GM19438 (cell line): Measurements from ENCODE around the gene SLC8A3.

ENCODE experiments used
- ATAC-seq: cut with Tn5 transposase; IDR thresholded peaks from one replicate; pipeline ENCODE4 v1.9.1; 2021; ENCODE audit warnings: low read depth; ENCODE audit not compliant: unreplicated experiment

Gene SLC8A3

GRCh38 chr14:70130482-70130881 is 58.3 kb downstream of the SLC8A3 start:
- no peak for ATAC-seq

GRCh38 chr14:70127186-70127585 is 61.6 kb downstream of the SLC8A3 start:
- no peak for ATAC-seq

DNA sequence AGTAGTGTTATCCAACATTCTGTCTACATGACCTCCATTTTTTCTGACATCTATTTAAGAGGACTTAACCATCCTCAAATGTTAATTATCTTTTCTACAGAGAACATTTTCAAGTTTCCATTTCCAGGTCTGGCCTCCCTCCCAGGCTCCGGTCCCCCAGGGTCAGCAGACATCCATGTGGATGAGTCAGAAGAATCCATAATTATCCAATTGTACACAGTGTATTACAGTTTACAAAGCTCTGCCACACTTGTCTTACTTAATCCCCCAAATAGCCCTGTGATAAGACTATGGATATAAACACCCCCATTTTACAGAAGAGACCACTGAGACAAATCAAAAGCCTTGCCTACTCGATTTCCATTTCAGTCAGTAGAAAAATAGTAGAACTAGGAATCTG is 65.0 kb downstream of the SLC8A3 start:
- no peak for ATAC-seq

GRCh38 chr14:70121521-70121920 is 67.2 kb downstream of the SLC8A3 start:
- no peak for ATAC-seq

DNA sequence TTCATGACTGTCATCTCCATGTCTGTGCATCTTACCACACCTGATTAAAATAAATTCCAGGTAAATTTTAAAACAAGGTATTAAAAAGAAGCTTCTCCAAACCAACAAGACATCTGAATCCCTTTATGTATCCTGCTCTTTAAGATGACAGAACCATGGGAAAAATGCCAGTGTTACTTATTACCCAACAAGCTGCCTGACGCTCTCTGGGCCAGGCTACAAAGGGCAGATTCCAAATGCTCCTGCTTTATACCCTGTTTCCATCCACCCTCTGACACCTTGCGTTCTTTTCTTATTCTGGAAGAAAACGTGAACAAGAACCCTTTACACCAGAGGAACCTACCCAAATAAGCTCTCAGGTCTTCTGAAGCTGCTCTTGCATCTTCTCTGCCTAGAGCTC is 70.7 kb downstream of the SLC8A3 start:
- no peak for ATAC-seq

GRCh38 chr14:70116278-70116677 is 72.5 kb downstream of the SLC8A3 start:
- no peak for ATAC-seq

- no peak for ATAC-seq
Measured at GRCh38 chr14:70114621-70115156, 74.1 kb downstream of the SLC8A3 start.

DNA sequence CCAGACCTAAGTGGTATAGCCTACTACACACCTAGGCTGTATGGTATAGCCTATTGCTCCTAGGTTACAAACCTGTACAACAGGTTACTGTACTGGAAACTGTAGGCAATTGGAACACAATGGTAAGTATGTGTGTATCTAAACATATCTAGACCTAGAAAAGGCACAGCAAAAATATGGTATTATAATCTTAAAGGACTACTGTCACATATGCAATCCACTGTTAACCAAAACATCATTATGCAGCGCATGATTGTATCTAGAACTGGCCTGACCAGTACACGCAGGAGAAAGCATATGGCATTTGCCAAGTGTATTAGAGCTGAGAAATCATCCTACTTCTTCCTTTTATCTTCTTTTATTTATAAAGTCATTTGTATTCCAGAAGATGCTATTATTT is 75.5 kb downstream of the SLC8A3 start:
- no peak for ATAC-seq

DNA sequence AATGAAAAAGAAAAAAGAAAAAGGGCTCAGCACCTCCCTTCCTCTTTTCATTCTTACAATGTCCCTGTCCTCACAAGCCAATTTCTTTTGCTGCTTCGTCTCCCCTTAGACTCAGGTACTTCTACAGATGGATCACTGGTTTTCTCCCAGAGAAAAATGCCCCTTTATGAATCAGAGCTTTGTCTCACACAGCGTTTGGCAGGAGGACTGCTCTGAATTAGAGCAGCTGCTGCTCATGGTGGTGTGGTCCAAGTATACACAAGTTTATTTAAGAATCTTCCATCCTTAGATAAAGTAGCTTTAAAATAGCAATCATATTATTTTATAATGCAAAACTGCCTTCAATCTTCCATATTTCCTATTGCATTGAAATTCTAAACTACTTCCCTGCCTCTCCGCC is 80.3 kb downstream of the SLC8A3 start:
- no peak for ATAC-seq

- no peak for ATAC-seq
Measured at GRCh38 chr14:70107309-70107708, 81.4 kb downstream of the SLC8A3 start.

DNA sequence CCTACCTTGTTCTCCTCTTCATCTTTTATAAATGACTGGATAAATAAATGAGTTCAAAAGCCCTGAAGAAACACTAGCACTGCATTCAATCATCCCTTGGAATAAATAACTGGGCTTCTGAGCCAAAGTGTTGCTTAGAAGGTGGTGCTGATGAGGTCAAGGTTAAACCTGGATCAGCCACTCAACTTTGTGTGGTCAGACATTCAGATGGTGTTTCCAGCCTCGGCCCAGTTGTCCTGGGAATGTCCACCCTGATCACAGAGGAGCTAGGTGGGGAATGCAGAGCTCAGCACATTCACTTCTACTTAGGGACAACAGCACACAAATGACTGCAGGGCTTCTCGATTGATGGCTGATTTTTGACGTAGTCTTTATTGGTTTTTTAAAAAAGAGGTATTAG is 88.7 kb downstream of the SLC8A3 start:
- no peak for ATAC-seq

DNA sequence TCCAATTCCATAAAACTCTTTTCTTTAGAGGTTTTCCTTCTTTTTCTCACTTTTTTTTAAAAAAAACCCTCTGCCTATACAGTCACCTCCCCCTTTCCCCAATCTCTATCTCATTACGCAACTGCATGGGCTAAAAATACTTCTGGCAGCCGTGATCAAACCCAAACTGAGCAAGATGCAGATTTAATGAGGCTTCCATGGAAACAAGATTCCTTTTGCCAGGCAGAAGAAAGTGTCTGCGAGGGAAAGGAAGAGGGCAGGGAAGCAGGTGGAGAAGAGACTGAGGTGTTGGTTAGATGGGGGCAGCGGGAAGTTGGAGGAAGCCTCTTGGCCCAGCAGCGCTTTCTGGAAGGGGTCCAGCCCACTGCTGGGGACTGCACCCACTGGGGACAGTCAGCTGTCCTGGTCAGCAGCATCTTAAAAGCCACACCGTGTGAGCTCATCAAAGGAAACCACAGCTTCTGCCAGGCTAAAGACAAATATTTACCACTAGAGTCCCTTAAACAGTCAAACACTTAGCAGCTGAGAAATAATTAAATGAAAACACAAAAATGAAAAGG is 90.4 kb downstream of the SLC8A3 start:
- no peak for ATAC-seq

DNA sequence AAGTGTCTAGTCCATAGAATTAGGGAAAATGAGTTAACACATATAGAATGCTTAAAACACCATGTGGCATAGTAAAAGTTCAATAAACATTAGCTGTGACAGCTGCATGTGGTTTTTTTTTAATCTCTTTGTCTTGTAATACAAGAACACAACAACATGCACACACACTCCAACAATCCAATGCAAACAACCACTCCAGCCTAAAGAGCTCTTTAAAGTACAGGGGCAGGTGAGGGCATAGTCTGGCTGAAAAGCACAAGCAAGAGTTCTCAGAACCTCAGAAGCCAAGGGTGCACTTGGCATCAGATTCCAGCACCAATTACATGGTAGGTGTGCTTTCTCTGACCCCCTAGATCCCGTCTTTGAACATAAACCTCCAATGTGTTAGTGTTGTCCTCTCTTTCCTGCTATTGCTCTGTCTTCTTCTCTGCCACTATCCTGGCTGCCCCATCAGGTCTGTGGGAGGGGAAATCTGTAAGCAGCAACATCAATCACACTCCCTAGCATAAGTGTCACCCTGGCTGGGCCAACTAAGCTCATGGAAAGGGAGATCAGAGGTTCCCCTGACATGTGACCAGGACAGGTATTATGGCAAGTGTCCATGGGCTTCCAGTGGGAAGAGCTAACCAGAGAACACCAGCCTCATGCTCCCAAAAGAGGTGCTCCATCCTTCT is 91.0 kb downstream of the SLC8A3 start:
- no peak for ATAC-seq

GRCh38 chr14:70096866-70097265 is 91.9 kb downstream of the SLC8A3 start:
- ATAC-seq: no peak

DNA sequence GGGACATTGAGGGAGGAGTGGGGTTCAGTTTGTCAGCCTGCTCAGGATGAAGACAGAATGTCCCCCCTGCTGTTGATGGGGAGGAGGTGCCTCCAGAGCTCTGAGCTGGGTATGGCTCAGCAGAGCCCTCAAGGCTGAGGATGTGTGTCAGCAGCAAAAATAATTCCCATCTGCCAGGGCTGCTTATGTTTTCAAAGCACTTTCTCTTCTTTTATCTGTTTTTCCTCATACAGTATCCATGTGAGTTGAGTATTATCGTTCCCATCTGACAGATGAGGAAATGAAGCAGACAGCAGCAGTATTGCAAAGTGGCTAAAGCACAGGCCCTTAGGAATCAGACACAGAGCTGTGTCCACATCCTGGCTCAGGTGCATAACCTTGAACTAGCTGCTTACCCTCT is 94.1 kb downstream of the SLC8A3 start:
- ATAC-seq: no peak

GRCh38 chr14:70094106-70094505 is 94.6 kb downstream of the SLC8A3 start:
- no peak for ATAC-seq

DNA sequence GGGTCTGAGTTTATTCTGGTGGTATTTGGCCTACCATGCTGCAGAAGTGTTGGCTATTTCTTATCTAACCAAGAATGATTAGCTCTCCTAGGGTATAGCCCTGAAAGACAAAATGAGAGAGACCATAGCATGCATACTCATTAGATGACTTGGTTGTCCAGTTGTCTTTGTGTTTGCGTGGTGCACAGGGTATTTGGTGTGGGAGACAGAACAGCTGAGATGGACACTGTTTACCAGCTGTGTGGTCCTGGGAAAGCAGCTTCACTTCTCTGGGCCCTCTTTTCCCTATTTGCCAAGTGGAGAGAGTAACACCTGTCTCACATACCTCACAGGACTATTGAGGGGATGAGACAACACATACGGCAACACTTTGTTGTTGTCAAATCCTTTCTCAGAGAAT is 95.6 kb downstream of the SLC8A3 start:
- ATAC-seq: no peak

DNA sequence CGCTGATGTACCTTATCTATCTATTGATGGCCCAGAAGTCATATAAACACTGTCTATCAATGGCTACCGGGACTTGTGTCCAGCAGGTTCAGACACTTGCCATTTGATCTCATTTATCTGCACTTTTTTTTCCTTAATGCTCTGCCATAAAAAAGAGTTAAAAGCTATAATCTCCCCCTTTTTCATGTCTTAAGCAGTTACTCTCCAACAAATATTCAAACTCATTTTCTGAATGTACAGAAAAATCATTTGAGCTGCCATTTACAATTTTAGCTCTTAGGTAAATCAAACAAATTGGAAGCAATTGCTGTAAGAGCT is 101.4 kb downstream of the SLC8A3 start:
- ATAC-seq: no peak

- no peak for ATAC-seq
Measured at GRCh38 chr14:70086685-70087379, 101.9 kb downstream of the SLC8A3 start.

DNA sequence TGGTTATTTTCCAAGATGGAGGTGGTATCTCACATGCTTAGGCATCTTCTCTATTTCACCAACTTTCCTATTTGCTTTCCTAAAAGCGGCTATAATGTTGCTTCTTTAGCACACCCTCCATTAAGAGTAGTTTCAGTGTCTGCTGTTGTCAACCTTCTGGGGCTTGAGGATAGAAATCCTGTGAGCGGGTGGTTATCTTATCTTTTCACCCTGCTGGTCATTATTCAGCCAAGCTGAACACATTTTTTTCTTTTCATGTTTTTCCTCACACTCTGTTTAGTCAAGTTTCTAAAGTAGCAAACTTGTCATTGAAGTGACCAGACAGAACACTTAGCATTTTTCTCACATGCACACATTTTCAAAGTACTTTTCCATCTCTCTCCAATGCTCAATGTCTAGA is 104.5 kb downstream of the SLC8A3 start:
- ATAC-seq: no peak

- ATAC-seq: no peak
Measured at GRCh38 chr14:70082394-70082793, 106.4 kb downstream of the SLC8A3 start.

DNA sequence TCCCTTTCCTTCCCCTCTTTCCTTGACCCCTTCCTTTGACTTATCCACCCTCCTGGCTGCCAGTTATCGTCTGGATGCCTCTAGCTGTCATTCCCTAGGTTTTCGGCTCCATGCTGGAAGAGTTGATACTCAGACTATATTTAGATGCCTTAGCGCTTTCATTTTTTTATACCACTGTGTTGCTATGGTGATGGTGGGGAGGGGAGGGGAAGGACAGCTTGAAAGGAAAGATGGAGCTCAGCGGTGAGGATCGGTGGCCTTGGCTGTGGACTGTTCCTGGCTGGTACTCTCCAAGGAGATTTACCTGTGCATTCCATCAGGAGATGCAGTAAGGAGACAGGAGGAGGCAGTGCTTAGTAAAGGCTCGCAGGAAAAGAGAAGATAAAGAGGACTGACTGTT is 108.7 kb downstream of the SLC8A3 start:
- no peak for ATAC-seq
